Astrocyte (in vitro differentiated cells and primary cell): ENCODE data around the gene KLHL10. TPM values are rescaled to one million over a fixed set of nuclear protein-coding genes. Genes with fewer than 3 reads are reported as not detected.

ENCODE experiments used
- DNase-seq: peaks from one replicate; pipeline ENCODE4 v3.0.0-alpha.2; 2010; ENCODE audit warnings: low read depth
- FAIRE-seq: peaks from 2 replicates; lab custom pipeline; 2011; peaks lifted over from hg19 to GRCh38; lab: Jason Lieb, UNC
- H2AFZ ChIP-seq: 2 replicates; pipeline ENCODE4 v1.6.0; 2012; ENCODE audit warnings: low read depth, low read length, inconsistent platforms
- H3K27ac ChIP-seq: 2 replicates; pipeline ENCODE4 v1.5.1; 2011; ENCODE audit warnings: low read depth, low read length, inconsistent platforms
- H3K27me3 ChIP-seq: 2 replicates; pipeline ENCODE4 v1.6.0; 2011; ENCODE audit warnings: low read length, inconsistent platforms; ENCODE audit not compliant: insufficient read depth
- H3K36me3 ChIP-seq: 2 replicates; pipeline ENCODE4 v1.5.1; 2011; ENCODE audit warnings: low read length, inconsistent platforms; ENCODE audit not compliant: insufficient read depth
- H3K4me1 ChIP-seq: 2 replicates; pipeline ENCODE4 v1.5.1; 2011; ENCODE audit warnings: low read length, inconsistent platforms; ENCODE audit not compliant: insufficient read depth
- H3K4me2 ChIP-seq: 2 replicates; pipeline ENCODE4 v1.6.0; 2012; ENCODE audit warnings: low read length, inconsistent platforms
- H3K4me3 ChIP-seq: 2 replicates; pipeline ENCODE4 v1.5.1; 2011; ENCODE audit warnings: low read depth, mild to moderate bottlenecking, low read length, inconsistent platforms; ENCODE audit not compliant: insufficient read depth
- H3K79me2 ChIP-seq: 2 replicates; pipeline ENCODE4 v1.6.0; 2012; ENCODE audit warnings: mild to moderate bottlenecking, low read length, inconsistent platforms; ENCODE audit not compliant: insufficient read depth
- H3K9ac ChIP-seq: 2 replicates; pipeline ENCODE4 v1.6.0; 2012; ENCODE audit warnings: mild to moderate bottlenecking, low read length, inconsistent platforms
- H3K9me3 ChIP-seq: 2 replicates; pipeline ENCODE4 v1.5.1; 2012; ENCODE audit warnings: low read depth, mild to moderate bottlenecking, low read length, inconsistent platforms; ENCODE audit not compliant: insufficient read depth
- H4K20me1 ChIP-seq: 2 replicates; pipeline ENCODE4 v1.6.0; 2012; ENCODE audit warnings: low read length, inconsistent platforms; ENCODE audit not compliant: insufficient read depth
- H3K27ac Mint-ChIP-seq: one replicate; pipeline ENCODE4 v1.8.0; 2021; ENCODE audit warnings: mild to moderate bottlenecking, mixed read lengths; ENCODE audit not compliant: unreplicated experiment
- H3K27me3 Mint-ChIP-seq: one replicate; pipeline ENCODE4 v1.8.0; 2021; ENCODE audit warnings: low read depth, mixed read lengths; ENCODE audit not compliant: unreplicated experiment
- H3K36me3 Mint-ChIP-seq: one replicate; pipeline ENCODE4 v1.8.0; 2021; ENCODE audit warnings: low read depth, mixed read lengths; ENCODE audit not compliant: unreplicated experiment
- H3K4me1 Mint-ChIP-seq: one replicate; pipeline ENCODE4 v1.8.0; 2021; ENCODE audit warnings: low read depth, mixed read lengths; ENCODE audit not compliant: unreplicated experiment
- H3K4me3 Mint-ChIP-seq: one replicate; pipeline ENCODE4 v1.8.0; 2021; ENCODE audit warnings: mild to moderate bottlenecking, moderate library complexity, mixed read lengths; ENCODE audit not compliant: unreplicated experiment
- H3K9me3 Mint-ChIP-seq: one replicate; pipeline ENCODE4 v1.8.0; 2021; ENCODE audit warnings: mild to moderate bottlenecking, mixed read lengths; ENCODE audit not compliant: unreplicated experiment
- CTCF ChIP-seq: IDR thresholded peaks from 2 replicates; pipeline ENCODE4 v1.5.1; 2011; ENCODE audit warnings: low read depth, mild to moderate bottlenecking, inconsistent platforms, low read length, moderate library complexity; ENCODE audit not compliant: insufficient read depth
- EZH2 ChIP-seq: IDR thresholded peaks from 2 replicates; pipeline ENCODE4 v1.6.1; 2012; ENCODE audit warnings: mild to moderate bottlenecking, low read length, inconsistent platforms; ENCODE audit not compliant: insufficient read depth
- total RNA-seq: library from RNA; stranded (reverse); gene quantifications from 2 replicates; pipeline ENCODE4 v1.2.1, GENCODE V29; 2021

Gene KLHL10
- total RNA-seq, 1 donor from 2014 or later: not detected

- Histone ChIP-seq H3K36me3 (no peaks in the 10 kb centered on the region), H3K79me2 (no peaks in the 10 kb centered on the region), H3K4me1 (peaks cover 27% of the 10 kb centered on the region), H4K20me1 (no peaks in the 10 kb centered on the region), H3K4me3 (no peak overlapping the region), H3K9me3 (no peaks in the 10 kb centered on the region), H2AFZ (no peak overlapping the region), H3K27ac (no peak overlapping the region), H3K27me3 (no peaks in the 10 kb centered on the region), H3K4me2 (no peak overlapping the region), H3K9ac (no peak overlapping the region)
- Mint-ChIP-seq H3K4me3 (no peak overlapping the region), H3K27me3 (no peaks in the 10 kb centered on the region), H3K36me3 (no peaks in the 10 kb centered on the region), H3K4me1 (peaks cover 37% of the 10 kb centered on the region), H3K27ac (no peak overlapping the region), H3K9me3 (no peaks in the 10 kb centered on the region)
- FAIRE-seq (no peak), DNase-seq (no peak)
- no peak for TF ChIP-seq CTCF
- no peak for TF ChIP-seq EZH2
Measured at GRCh38 chr17:41796121-41796895, 41.3 kb upstream of the KLHL10 start.

GRCh38 chr17:41797377-41797776 lies 40.2 kb upstream of the KLHL10 start:
- peaks cover 35% of the 10 kb centered on the region for H3K4me1 Mint-ChIP-seq
- Histone ChIP-seq H3K9me3 (no peaks in the 10 kb centered on the region), H3K4me2 (no peak overlapping the region), H3K79me2 (no peaks in the 10 kb centered on the region), H4K20me1 (peaks cover 5% of the 10 kb centered on the region), H3K27ac (no peak overlapping the region), H3K4me3 (no peak overlapping the region), H3K36me3 (no peaks in the 10 kb centered on the region), H3K27me3 (no peaks in the 10 kb centered on the region), H2AFZ (no peak overlapping the region), H3K4me1 (peaks cover 29% of the 10 kb centered on the region), H3K9ac (no peak overlapping the region)
- FAIRE-seq: no peak
- peaks cover 5% of the 10 kb centered on the region for H3K36me3 Mint-ChIP-seq
- no peaks in the 10 kb centered on the region for H3K27me3 Mint-ChIP-seq
- H3K9me3 Mint-ChIP-seq: no peaks in the 10 kb centered on the region
- no peak overlapping the region for H3K4me3 Mint-ChIP-seq
- TF ChIP-seq CTCF: no peak
- TF ChIP-seq EZH2: no peak
- no peak overlapping the region for H3K27ac Mint-ChIP-seq
- no peak for DNase-seq

DNA sequence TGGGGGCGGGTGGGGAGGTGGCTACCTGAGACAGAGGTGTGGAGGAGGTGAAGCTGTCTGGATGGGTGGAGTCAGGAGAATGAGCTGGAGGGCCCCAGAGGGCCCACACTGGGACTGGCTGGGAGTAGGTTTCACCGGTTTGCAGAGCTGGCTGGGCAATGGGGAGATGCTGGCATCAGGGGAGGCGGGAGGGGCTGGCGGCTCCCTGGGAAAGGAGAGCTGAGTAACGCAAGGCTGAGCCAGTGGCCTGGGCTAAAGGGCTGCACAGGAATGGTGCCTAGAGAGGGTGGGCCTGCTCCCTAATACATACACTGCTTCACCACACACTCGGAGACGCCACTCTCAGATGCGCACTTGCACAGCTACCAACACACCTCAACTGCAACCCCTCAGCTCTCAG lies 38.3 kb upstream of the KLHL10 start:
- Histone ChIP-seq H3K36me3 (no peaks in the 10 kb centered on the region), H3K9me3 (no peaks in the 10 kb centered on the region), H2AFZ (no peak overlapping the region), H3K9ac (no peak overlapping the region), H3K27ac (no peak overlapping the region), H3K4me2 (no peak overlapping the region), H3K79me2 (no peaks in the 10 kb centered on the region), H3K4me3 (no peak overlapping the region), H4K20me1 (peaks cover 7% of the 10 kb centered on the region), H3K27me3 (no peaks in the 10 kb centered on the region), H3K4me1 (peaks cover 10% of the 10 kb centered on the region)
- DNase-seq (no peak), FAIRE-seq (no peak)
- Mint-ChIP-seq H3K27ac (peak overlapping the region; percentile 79), H3K36me3 (peaks cover 5% of the 10 kb centered on the region), H3K4me1 (peaks cover 17% of the 10 kb centered on the region), H3K9me3 (no peaks in the 10 kb centered on the region), H3K4me3 (no peak overlapping the region), H3K27me3 (no peaks in the 10 kb centered on the region)
- TF ChIP-seq CTCF (no peak), EZH2 (no peak)
